Spleen (tissue), 11 donors: ENCODE measurements around the gene GNAI2. TPM values are rescaled to one million over a fixed set of nuclear protein-coding genes. Genes with fewer than 3 reads are reported as not detected.

ENCODE experiments used
- DNase-seq: peaks from one replicate; pipeline ENCODE4 v3.0.0-alpha.2; 2020
- H3K27ac ChIP-seq, 8 donors: fragments of 200-600 bp; sonication (generic) in 7 of 8; 1 replicate in 4 of 8; 2 replicates in 4 of 8; pipeline versions ENCODE4 v1.5.0 to v1.8.0; 2016 to 2021; ENCODE audit warnings: inconsistent platforms in 4 of 8, mild to moderate bottlenecking in 4 of 8, moderate library complexity in 1 of 8
- H3K27me3 ChIP-seq, 7 donors: fragments of 200-600 bp; sonication (generic) in 6 of 7; replicated peaks in 1 of 7; 1 replicate in 4 of 7; 2 replicates in 3 of 7; pipeline versions ENCODE4 v1.5.0 to v1.8.0; 2016 to 2021; ENCODE audit warnings: inconsistent platforms in 3 of 7, mild to moderate bottlenecking in 1 of 7
- H3K36me3 ChIP-seq, 6 donors: fragments of 200-600 bp; sonication (generic) in 5 of 6; 1 replicate in 4 of 6; 2 replicates in 2 of 6; pipeline versions ENCODE4 v1.5.0 to v1.8.0; 2016 to 2021; ENCODE audit warnings: inconsistent platforms in 2 of 6
- H3K4me1 ChIP-seq, 6 donors: fragments of 200-600 bp; sonication (generic) in 5 of 6; 1 replicate in 3 of 6; 2 replicates in 3 of 6; pipeline versions ENCODE4 v1.5.0 to v1.8.0; 2016 to 2021; ENCODE audit warnings: inconsistent platforms in 3 of 6
- H3K4me3 ChIP-seq, 8 donors: fragments of 200-600 bp; sonication (generic) in 7 of 8; 1 replicate in 4 of 8; 2 replicates in 4 of 8; pipeline versions ENCODE4 v1.5.0 to v1.8.0; 2016 to 2021; ENCODE audit warnings: inconsistent platforms in 4 of 8, mild to moderate bottlenecking in 4 of 8, moderate library complexity in 2 of 8
- H3K9me3 ChIP-seq, 8 donors: fragments of 200-600 bp; sonication (generic) in 7 of 8; 1 replicate in 4 of 8; 2 replicates in 4 of 8; pipeline versions ENCODE4 v1.5.0 to v1.8.0; 2016 to 2021; ENCODE audit warnings: inconsistent platforms in 4 of 8
- CTCF ChIP-seq, 11 experiments: fragments of 200-600 bp in 7 of 11; fragments of 450-650 bp in 4 of 11; sonication (generic) in 4 of 11; IDR thresholded peaks in 8 of 11; conservative IDR thresholded peaks in 3 of 11; 1 replicate in 7 of 11; 2 replicates in 4 of 11; pipeline versions ENCODE4 v1.4.0 to v1.8.0; 2016 to 2021; ENCODE audit warnings: antibody characterized with exemption in 11 of 11, inconsistent platforms in 4 of 11, mild to moderate bottlenecking in 1 of 11
- POLR2A ChIP-seq, 3 donors: fragments of 450-650 bp; IDR thresholded peaks; one replicate each; pipeline ENCODE4 v1.5.1; 2017; ENCODE audit warnings: antibody characterized with exemption in 3 of 3, mild to moderate bottlenecking in 1 of 3
- POLR2AphosphoS5 ChIP-seq, 3 donors: sonication (generic); formaldehyde crosslinking; IDR thresholded peaks; one replicate each; pipeline ENCODE4 v1.5.1; 2017; ENCODE audit warnings: antibody characterized with exemption in 3 of 3
- WGBS, 5 donors: extraction: QIAGEN DNeasy Blood & Tissue Kit in 3 of 5; methylation state at CpG; one replicate each; pipeline versions ENCODE4 v1.1.5 to v1.1.7; 2013 to 2018; 5-methylcytosine and 5-hydroxymethylcytosine counted together
- intact Hi-C: fragments of 100-400 bp; cut with DNase I; formaldehyde crosslinking; loops from one replicate; pipeline ENCODE4 v1.15.0; 2023; ENCODE audit warnings: low total_unique reads
- polyA plus RNA-seq, 3 donors: library from polyadenylated mRNA; stranded (reverse); fragments of 200-250 nt; gene quantifications; one replicate each; pipeline ENCODE4 v1.2.1, GENCODE V29; 2013
- total RNA-seq, 7 donors: library from RNA; depleted of rRNA in 3 of 7; stranded (reverse); fragments of >200 nt in 3 of 7; fragmentation: NEBNext Ultra II Directional in 4 of 7; extraction: Animal tissue kit (Norgen Biotek cat#: 25700) in 4 of 7; gene quantifications; one replicate each; pipeline versions ENCODE4 v1.1.0 to v1.2.1, GENCODE V29; 2016 to 2021
- donor health status: healthy with polysubstance abuse.
- donor health status: DM: no; HTN: no; CAD: no; lungs with moderate emphysema.
- donor health status: DM: no; HTN: no; CAD: no.
- donor health status: Bipolar disorder and iron deficiency.
- donor health status: healthy.
- donor health status: DM: no; HTN: no; CAD: no.
- donor health status: DM: yes; HTN: yes; CAD: no.

GNAI2 gene
- total and polyA plus RNA-seq, 10 donors: 147 to 466 (median 360) TPM

GRCh38 chr3:50212502-50212901 is 23.5 kb upstream of the GNAI2 start:
- TF ChIP-seq POLR2A (IDR thresholded peaks at IDR 0.05) (no peak), POLR2AphosphoS5 (IDR thresholded peaks at IDR 0.05) (no peak), CTCF (IDR thresholded peaks at IDR 0.05 in 8 of 11, conservative IDR thresholded peaks at IDR 0.05 in 3 of 11) (no peak)
- Histone ChIP-seq H3K4me3 (no peak overlapping the region), H3K27me3 (peaks cover 0 to 10% (median 0%) of the 10 kb centered on the region in 7 donors), H3K27ac (no peak overlapping the region), H3K9me3 (no peaks in the 10 kb centered on the region), H3K36me3 (no peaks in the 10 kb centered on the region), H3K4me1 (no peaks in the 10 kb centered on the region)
- 68 to 85% (median 82%) methylated on average over 2 to 4 of the region's 4 CpGs for WGBS, 5 donors
- no peak for DNase-seq
- intact Hi-C loops: no loop called here

GRCh38 chr3:50212971-50213370 is 23.0 kb upstream of the GNAI2 start:
- Histone ChIP-seq H3K36me3 (no peaks in the 10 kb centered on the region), H3K9me3 (no peaks in the 10 kb centered on the region), H3K27ac (no peak overlapping the region), H3K4me1 (no peaks in the 10 kb centered on the region), H3K27me3 (peaks cover 0 to 6% (median 0%) of the 10 kb centered on the region in 7 donors), H3K4me3 (no peak overlapping the region)
- DNase-seq: no peak
- TF ChIP-seq POLR2A (IDR thresholded peaks at IDR 0.05): no peak
- no peak for TF ChIP-seq POLR2AphosphoS5 (IDR thresholded peaks at IDR 0.05)
- no peak for TF ChIP-seq CTCF (IDR thresholded peaks at IDR 0.05 in 8 of 11, conservative IDR thresholded peaks at IDR 0.05 in 3 of 11)
- WGBS, 5 donors: 84 to 95% (median 88%) methylated on average over 2 to 3 of the region's 3 CpGs
- intact Hi-C loops: no loop called here

GRCh38 chr3:50213373-50213772 is 22.6 kb upstream of the GNAI2 start:
- DNase-seq: no peak
- Histone ChIP-seq H3K36me3 (no peaks in the 10 kb centered on the region), H3K27me3 (peaks cover 0 to 5% (median 0%) of the 10 kb centered on the region in 7 donors), H3K27ac (no peak overlapping the region), H3K9me3 (no peaks in the 10 kb centered on the region), H3K4me3 (no peak overlapping the region), H3K4me1 (no peaks in the 10 kb centered on the region)
- 80 to 94% (median 87%) methylated on average over 6 to 12 of the region's 12 CpGs for WGBS, 5 donors
- TF ChIP-seq POLR2AphosphoS5 (IDR thresholded peaks at IDR 0.05): no peak
- TF ChIP-seq CTCF (IDR thresholded peaks at IDR 0.05 in 8 of 11, conservative IDR thresholded peaks at IDR 0.05 in 3 of 11): no peak
- no peak for TF ChIP-seq POLR2A (IDR thresholded peaks at IDR 0.05)
- intact Hi-C loops: no loop called here

GRCh38 chr3:50214824-50215223 is 21.2 kb upstream of the GNAI2 start:
- Histone ChIP-seq H3K27me3 (no peaks in the 10 kb centered on the region), H3K4me1 (no peaks in the 10 kb centered on the region), H3K4me3 (no peak overlapping the region), H3K36me3 (no peaks in the 10 kb centered on the region), H3K9me3 (no peaks in the 10 kb centered on the region), H3K27ac (no peak overlapping the region)
- 80 to 85% (median 82%) methylated on average over 6 to 10 of the region's 10 CpGs for WGBS, 5 donors
- intact Hi-C loops: no loop called here
- no peak for DNase-seq
- no peak for TF ChIP-seq POLR2AphosphoS5 (IDR thresholded peaks at IDR 0.05)
- no peak for TF ChIP-seq POLR2A (IDR thresholded peaks at IDR 0.05)
- TF ChIP-seq CTCF (IDR thresholded peaks at IDR 0.05 in 8 of 11, conservative IDR thresholded peaks at IDR 0.05 in 3 of 11): no peak
